DMS79 (cell line): ENCODE measurements around the gene PREP.

Experiments
- DNase-seq: peaks from one replicate; lab custom pipeline; 2025; lab: John Stamatoyannopoulos, UW

The PREP gene

GRCh38 chr6:105391705-105392104 is 11.2 kb downstream of the PREP start:
- no peak for DNase-seq

- DNase-seq: no peak
Measured at GRCh38 chr6:105389543-105389942, 13.3 kb downstream of the PREP start.

DNA sequence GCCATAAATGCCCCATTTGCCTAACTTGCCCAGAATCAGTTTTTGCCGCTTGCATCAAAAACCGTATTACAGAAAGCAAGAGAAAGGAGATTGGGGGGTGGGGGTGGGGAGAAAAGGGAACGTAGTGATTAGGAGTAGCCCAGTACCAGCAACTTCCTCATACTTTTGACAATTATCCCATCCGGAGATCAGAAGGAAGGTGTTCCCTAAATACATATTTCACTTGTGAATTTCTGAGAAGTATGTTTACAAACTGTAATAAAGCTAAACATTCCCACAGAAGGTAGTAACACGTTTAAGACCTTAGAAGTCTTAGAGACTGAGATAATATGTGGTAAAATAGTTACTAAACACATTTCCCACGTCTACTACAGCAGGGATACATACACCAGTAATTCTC is 14.5 kb downstream of the PREP start:
- DNase-seq: no peak

- no peak for DNase-seq
Measured at GRCh38 chr6:105384004-105384403, 18.9 kb downstream of the PREP start.

DNA sequence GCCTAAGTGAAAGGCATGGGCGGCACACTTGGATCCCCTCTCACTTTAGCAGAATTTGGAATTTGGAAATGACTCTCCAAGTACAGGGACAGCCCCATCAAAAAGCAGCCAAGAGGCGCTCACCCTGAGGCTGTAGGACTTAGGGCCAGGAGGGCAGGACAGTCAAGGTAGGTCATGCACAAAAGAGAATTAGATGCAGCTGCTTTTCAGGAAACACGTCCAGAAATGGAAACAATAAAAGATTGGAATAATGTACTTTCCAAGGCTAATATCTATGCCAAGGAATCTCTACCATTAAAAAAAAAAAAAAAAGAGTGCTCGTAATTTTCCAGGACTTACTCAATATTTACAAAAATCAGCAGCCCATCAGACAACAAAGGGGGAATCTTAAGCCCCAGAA is 19.9 kb downstream of the PREP start:
- no peak for DNase-seq

GRCh38 chr6:105382496-105382895 is 20.4 kb downstream of the PREP start:
- DNase-seq: no peak

- no peak for DNase-seq
Measured at GRCh38 chr6:105380634-105381033, 22.2 kb downstream of the PREP start.

- no peak for DNase-seq
Measured at GRCh38 chr6:105375797-105376196, 27.1 kb downstream of the PREP start.

DNA sequence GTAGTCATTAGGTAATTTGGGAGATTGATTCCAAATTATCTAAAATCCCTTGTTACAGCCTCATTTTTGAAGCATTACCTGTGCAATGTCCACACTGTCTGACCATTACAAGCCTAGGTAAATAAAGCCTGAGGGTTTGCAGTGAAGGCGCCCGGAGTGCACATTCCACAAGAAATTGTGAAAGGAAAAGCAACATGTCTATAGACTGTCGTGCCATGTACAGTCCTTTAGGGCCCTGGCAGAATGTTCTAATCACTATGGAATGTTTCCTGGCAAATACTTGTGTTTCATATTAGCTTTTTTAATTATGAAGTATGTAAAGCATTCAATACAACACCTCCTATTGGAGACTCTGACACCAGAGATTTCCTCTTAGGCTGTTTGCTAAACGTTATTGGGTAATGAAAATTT is 28.9 kb downstream of the PREP start:
- no peak for DNase-seq

DNA sequence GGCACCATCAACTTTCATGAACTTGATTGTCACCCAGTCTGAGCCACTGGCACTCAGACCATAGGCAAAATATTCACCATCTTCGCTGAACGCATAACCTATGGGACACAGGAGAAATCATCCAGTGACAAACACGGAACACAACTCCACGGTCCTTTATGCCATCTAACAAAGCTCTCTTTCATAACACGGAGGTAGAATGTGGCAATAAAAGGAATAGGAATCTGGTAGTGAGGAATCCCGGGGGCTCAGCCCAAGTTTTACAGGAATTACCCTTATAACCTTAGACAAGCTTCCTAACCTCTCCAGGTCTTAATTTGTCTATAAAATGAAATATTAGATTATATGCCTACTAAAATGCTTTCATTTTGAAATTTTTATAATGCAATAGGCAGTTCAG is 29.4 kb downstream of the PREP start:
- DNase-seq: no peak

DNA sequence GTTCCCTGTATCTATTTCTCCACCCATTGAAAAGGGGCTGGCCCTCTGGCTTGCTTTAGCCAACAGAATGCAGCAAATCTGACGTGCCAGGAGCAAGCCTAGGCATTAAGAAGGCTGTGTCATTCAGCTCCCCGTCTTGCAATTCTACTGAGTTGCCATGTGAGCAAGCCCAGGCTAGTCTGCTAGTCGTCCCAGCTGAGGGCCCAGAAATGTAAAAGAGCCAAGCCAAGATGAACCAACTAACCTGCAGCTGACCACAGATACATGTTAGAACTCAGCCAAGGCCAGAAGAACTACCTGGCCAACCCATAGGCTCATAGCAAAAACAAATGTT is 30.1 kb downstream of the PREP start:
- no peak for DNase-seq

GRCh38 chr6:105372142-105372848 is 30.6 kb downstream of the PREP start:
- DNase-seq: no peak

DNA sequence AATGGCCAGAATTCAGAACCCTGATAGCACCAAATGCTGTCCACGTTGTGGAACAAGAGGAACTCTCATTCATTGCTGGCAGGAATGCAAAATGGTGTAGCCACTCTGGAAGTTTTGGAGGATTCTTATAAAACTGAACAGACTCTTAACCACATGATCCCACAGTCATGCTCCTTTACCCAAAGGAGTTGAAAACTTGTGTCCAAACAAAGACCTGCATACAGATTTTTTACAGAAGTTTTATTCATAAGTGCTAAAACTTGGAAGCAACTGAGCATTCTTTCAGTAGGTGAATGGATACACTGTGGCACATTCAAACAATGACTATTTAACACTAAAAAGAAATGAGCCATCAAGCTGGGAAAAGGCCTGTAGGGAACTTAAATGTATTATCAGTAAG is 32.5 kb downstream of the PREP start:
- no peak for DNase-seq

- no peak for DNase-seq
Measured at GRCh38 chr6:105369145-105369544, 33.7 kb downstream of the PREP start.

GRCh38 chr6:105364243-105364642 is 38.6 kb downstream of the PREP start:
- DNase-seq: no peak

DNA sequence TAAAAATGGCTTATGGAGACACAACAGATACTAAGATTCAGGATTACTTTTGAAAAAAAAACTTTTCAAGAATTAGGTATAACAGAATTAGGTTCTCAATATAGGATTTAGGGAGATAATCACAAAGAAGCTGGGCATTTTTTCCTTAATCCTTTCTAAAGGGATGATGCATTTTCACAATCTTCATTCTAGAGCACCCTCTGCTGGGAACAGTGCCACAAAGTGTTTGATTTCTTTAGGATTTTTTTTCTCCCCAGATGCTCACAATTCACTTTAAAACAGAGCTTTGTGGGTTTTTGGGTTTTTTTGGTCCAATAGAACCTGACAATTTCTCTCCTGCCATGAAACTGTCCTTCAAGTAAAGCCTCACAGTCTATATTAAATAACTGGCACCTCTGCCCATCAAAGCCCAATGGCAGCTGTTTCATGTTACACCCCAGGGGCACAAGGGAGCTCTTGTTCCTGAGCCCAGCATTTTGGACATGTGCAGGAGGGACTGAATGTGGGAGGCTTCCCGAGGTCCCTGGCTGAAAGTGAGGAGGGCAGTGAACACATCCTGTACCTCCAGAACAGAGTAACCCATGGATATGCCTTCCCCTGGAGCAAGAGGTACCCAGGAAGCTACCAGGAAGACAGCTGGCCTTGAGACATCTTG is 39.7 kb downstream of the PREP start:
- DNase-seq: no peak

- DNase-seq: no peak
Measured at GRCh38 chr6:105359419-105360370, 43.2 kb downstream of the PREP start.

DNA sequence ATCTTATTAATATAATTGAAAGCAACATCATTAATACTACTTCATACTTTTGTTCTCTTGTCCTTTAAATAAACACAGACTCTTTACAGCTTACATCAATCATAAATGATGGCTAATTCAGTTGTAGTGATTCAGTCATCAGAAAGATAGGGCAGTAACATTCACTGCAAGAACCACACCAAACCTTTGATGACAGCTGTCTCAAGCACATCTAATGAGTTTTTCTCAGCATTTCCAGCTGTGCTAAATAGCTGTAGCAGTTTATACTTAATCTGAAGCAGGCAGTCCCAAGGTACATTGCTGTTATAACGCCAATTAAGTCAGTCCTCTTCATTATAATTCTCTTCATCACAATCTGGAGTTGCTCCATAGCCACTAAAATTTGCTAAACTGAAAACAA is 45.7 kb downstream of the PREP start:
- no peak for DNase-seq

- no peak for DNase-seq
Measured at GRCh38 chr6:105352037-105352617, 50.8 kb downstream of the PREP start.

- no peak for DNase-seq
Measured at GRCh38 chr6:105348897-105349296, 54.0 kb downstream of the PREP start.

GRCh38 chr6:105346052-105346451 is 56.8 kb downstream of the PREP start:
- no peak for DNase-seq

DNA sequence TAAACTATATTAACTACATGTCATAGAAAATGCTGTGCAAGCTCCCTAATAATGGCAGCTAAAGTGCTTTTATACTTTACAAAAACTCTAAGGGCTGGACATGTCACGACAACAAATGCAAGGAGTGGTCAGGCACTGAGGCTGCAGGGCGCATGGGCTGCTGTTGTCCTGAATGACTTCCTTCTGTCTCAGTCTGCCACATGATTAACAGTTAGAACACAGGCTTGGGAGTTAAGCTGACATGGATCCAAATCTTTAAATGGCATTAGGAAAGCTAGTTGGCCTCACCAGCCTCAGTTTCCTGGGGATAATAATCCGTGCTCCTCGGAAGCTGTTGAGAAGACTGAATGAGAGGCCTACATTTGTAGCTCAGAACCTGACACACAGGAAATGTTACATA is 57.4 kb downstream of the PREP start:
- DNase-seq: no peak
